Sigmoid colon (tissue), 7 donors: ENCODE measurements around the gene ANO4. TPM values are rescaled to one million over a fixed set of nuclear protein-coding genes. Genes with fewer than 3 reads are reported as not detected.

Source experiments
- DNase-seq: peaks from one replicate; pipeline ENCODE4 v3.0.0-alpha.2; 2019
- H3K27ac ChIP-seq, 4 donors: fragments of 200-600 bp; sonication (generic); one replicate each; pipeline ENCODE4 v1.5.1; 2016 to 2019; ENCODE audit warnings: mild to moderate bottlenecking in 1 of 4
- H3K27me3 ChIP-seq, 3 donors: fragments of 200-600 bp; sonication (generic); one replicate each; pipeline ENCODE4 v1.5.1; 2019; ENCODE audit warnings: mild to moderate bottlenecking in 1 of 3
- H3K36me3 ChIP-seq, 4 donors: fragments of 200-600 bp; sonication (generic); one replicate each; pipeline ENCODE4 v1.5.1; 2016 to 2019
- H3K4me1 ChIP-seq, 4 donors: fragments of 200-600 bp; sonication (generic); one replicate each; pipeline ENCODE4 v1.5.1; 2017 to 2019
- H3K4me3 ChIP-seq, 4 donors: fragments of 200-600 bp; sonication (generic); one replicate each; pipeline ENCODE4 v1.5.1; 2017 to 2019; ENCODE audit warnings: mild to moderate bottlenecking in 2 of 4, moderate library complexity in 1 of 4
- H3K9me3 ChIP-seq, 4 donors: fragments of 200-600 bp in 3 of 4; sonication (generic) in 3 of 4; one replicate each; pipeline versions ENCODE4 v1.5.1 to v1.6.1; 2013 to 2019
- CTCF ChIP-seq, 4 experiments: fragments of 450-650 bp in 3 of 4; fragments of 200-600 bp in 1 of 4; IDR thresholded peaks; one replicate each; pipeline ENCODE4 v1.5.1; 2016 to 2019; ENCODE audit warnings: antibody characterized with exemption in 4 of 4, mild to moderate bottlenecking in 3 of 4, moderate library complexity in 2 of 4
- EP300 ChIP-seq, 4 donors: sonication (generic); formaldehyde crosslinking; IDR thresholded peaks; one replicate each; pipeline ENCODE4 v1.6.1; 2017; ENCODE audit warnings: antibody characterized with exemption in 4 of 4
- POLR2A ChIP-seq, 2 donors: fragments of 450-650 bp; IDR thresholded peaks; one replicate each; pipeline ENCODE4 v1.6.1; 2016; ENCODE audit warnings: antibody characterized with exemption in 2 of 2, mild to moderate bottlenecking in 2 of 2, moderate library complexity in 2 of 2
- POLR2AphosphoS5 ChIP-seq, 4 donors: sonication (generic); formaldehyde crosslinking; IDR thresholded peaks; one replicate each; pipeline ENCODE4 v1.6.1; 2017; ENCODE audit warnings: antibody characterized with exemption in 4 of 4
- WGBS, 2 donors: extraction: QIAGEN DNeasy Blood & Tissue Kit; methylation state at CpG; one replicate each; pipeline ENCODE4 v1.1.7; 2013; 5-methylcytosine and 5-hydroxymethylcytosine counted together
- intact Hi-C: fragments of 100-400 bp; cut with DNase I; formaldehyde crosslinking; loops from one replicate; pipeline ENCODE4 v1.15.1; 2023
- polyA plus RNA-seq, 3 donors: library from polyadenylated mRNA; stranded (reverse); fragments of 200-250 nt; gene quantifications; one replicate each; pipeline ENCODE4 v1.2.3, GENCODE V29; 2013
- total RNA-seq, 4 donors: library from RNA; depleted of rRNA; stranded (reverse); fragments of >200 nt; gene quantifications; one replicate each; pipeline ENCODE4 v1.1.0, GENCODE V29; 2016
- donor health status: healthy with polysubstance abuse.
- donor health status: Bipolar disorder and iron deficiency.
- donor health status: healthy.

The ANO4 gene
- total and polyA plus RNA-seq, 7 donors, result 0.09 to 3.3 (median 0.41) TPM; not detected in 2

DNA sequence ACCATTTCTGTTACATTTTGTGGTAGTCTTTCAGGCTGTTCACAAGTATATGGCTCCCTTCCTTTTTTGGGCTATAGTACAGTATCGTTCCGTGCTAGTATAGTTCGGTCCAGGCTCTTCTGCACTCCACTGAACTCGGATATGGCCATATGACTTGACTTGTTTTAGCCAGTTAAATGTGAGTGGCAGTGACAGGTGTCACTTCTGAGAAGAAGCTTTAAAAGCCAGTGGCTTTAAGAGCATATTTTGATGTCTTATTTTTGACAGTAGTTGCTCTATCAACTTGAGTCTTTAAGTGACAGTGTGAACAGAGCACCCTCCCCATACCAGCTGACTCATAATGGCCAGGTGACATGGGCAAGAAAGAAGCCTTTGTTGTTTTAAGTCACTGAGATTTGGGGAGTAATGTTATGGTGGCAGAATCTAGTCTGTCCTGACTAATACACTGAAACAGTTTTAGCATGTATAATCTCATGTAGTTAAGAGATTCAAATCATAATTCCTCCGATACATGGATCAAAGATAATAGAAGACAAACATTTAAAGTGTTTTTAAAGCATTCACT lies 64.6 kb downstream of the ANO4 start:
- Histone ChIP-seq H3K36me3 (no peaks in the 10 kb centered on the region), H3K4me1 (no peaks in the 10 kb centered on the region), H3K27ac (no peak overlapping the region), H3K27me3 (no peaks in the 10 kb centered on the region), H3K9me3 (no peaks in the 10 kb centered on the region), H3K4me3 (no peak overlapping the region)
- TF ChIP-seq EP300 (IDR thresholded peaks at IDR 0.05), result no peak
- no peak for TF ChIP-seq CTCF (IDR thresholded peaks at IDR 0.05)
- no peak for TF ChIP-seq POLR2AphosphoS5 (IDR thresholded peaks at IDR 0.05)
- no peak for TF ChIP-seq POLR2A (IDR thresholded peaks at IDR 0.05)
- no peak for DNase-seq
- WGBS, 2 donors, result 89 to 94% methylated on average over 5 of the region's 5 CpGs
- intact Hi-C loops, result no loop called here

- no peak for DNase-seq
- Histone ChIP-seq H3K27me3 (no peaks in the 10 kb centered on the region), H3K4me1 (no peaks in the 10 kb centered on the region), H3K36me3 (no peaks in the 10 kb centered on the region), H3K4me3 (no peak overlapping the region), H3K27ac (no peak overlapping the region), H3K9me3 (no peaks in the 10 kb centered on the region)
- intact Hi-C loops, result no loop called here
- 93% methylated on average over 8 of the region's 8 CpGs for WGBS, 2 donors
- no peak for TF ChIP-seq POLR2AphosphoS5 (IDR thresholded peaks at IDR 0.05)
- TF ChIP-seq EP300 (IDR thresholded peaks at IDR 0.05), result no peak
- no peak for TF ChIP-seq POLR2A (IDR thresholded peaks at IDR 0.05)
- no peak for TF ChIP-seq CTCF (IDR thresholded peaks at IDR 0.05)
Observed at GRCh38 chr12:100860611-100861010, 66.0 kb downstream of the ANO4 start.

DNA sequence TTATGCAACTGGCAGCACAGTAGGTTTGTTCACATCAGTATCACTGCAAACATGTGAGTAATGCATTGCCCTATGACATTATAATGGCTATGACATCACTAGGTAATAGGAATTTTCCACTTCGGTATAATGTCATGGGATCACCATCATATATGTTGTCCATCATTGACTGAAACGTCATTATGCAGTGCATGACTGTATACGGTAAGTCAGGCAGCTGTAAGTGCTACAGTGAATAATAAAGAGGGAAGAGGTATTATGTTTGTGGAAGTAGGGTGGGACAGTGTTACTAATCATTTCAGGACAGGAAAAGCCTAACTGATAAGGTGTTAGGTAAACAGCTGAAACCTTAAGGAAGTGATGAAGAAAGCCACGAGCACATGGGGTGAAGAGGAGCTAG lies 68.1 kb downstream of the ANO4 start:
- Histone ChIP-seq H3K27me3 (no peaks in the 10 kb centered on the region), H3K4me3 (no peak overlapping the region), H3K27ac (no peak overlapping the region), H3K36me3 (no peaks in the 10 kb centered on the region), H3K9me3 (no peaks in the 10 kb centered on the region), H3K4me1 (no peaks in the 10 kb centered on the region)
- TF ChIP-seq POLR2AphosphoS5 (IDR thresholded peaks at IDR 0.05), result no peak
- TF ChIP-seq CTCF (IDR thresholded peaks at IDR 0.05), result no peak
- TF ChIP-seq EP300 (IDR thresholded peaks at IDR 0.05), result no peak
- TF ChIP-seq POLR2A (IDR thresholded peaks at IDR 0.05), result no peak
- intact Hi-C loops, result no loop called here
- no peak for DNase-seq
- 31 to 53% methylated on average over 4 of the region's 4 CpGs for whole genome bisulfite sequencing, 2 donors

- H3K4me1 ChIP-seq, result no peaks in the 10 kb centered on the region
- 78 to 88% methylated on average over 6 of the region's 6 CpGs for WGBS, 2 donors
- H3K27ac ChIP-seq, result no peak overlapping the region
- DNase-seq, result no peak
- H3K36me3 ChIP-seq, result no peaks in the 10 kb centered on the region
- no peak overlapping the region for H3K4me3 ChIP-seq
- TF ChIP-seq POLR2AphosphoS5 (IDR thresholded peaks at IDR 0.05) (no peak), EP300 (IDR thresholded peaks at IDR 0.05) (no peak), POLR2A (IDR thresholded peaks at IDR 0.05) (no peak), CTCF (IDR thresholded peaks at IDR 0.05) (no peak)
- H3K9me3 ChIP-seq, result no peaks in the 10 kb centered on the region
- intact Hi-C loops, result no loop called here
- H3K27me3 ChIP-seq, result no peaks in the 10 kb centered on the region
Observed at GRCh38 chr12:100864366-100864765, 69.8 kb downstream of the ANO4 start.
